ENCODE results near the gene PDE3B. TPM values are rescaled to one million over a fixed set of nuclear protein-coding genes. Genes with fewer than 3 reads are reported as not detected.
A peak's percentile ranks its signal among the peaks of the same experiment; 100 is the strongest.

PDE3B gene
- total and polyA plus RNA-seq, 7 experiments from 2014 or later, result 49.7 to 268 (median 139) TPM

DNA sequence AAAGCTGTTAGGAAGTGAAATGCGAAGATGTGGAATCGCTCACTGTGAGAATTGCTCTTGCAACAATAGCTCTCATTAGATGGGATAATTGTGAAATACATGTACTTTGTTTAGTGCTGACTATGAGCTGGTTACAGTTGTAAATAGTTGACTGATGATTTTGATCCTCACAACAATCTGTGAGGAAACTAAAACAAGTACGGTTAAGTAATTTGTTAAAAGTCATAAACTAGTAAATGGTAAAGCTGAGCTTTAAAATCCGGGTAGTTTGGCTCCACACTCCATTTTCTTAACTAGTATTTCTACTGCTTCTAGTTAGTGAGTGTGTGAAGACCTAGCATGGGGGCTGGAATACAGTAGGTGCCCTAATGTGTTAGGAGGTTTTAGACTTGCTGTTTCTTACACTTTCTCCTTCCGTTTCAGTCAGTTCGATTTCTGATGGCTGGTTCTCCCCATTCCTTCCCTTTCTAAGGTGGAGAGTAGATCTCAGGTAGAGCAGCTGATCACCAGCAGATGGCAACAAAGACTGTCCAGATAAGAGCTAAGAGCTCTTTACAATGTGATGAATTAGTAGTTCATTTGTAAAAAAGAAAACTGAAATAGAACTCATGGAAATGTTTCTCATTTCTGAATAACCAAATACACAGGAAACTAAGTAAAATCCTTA, 264.7 kb downstream of the PDE3B start:
- H3K36me3 ChIP-seq (ENCODE audit: control insufficient read depth in 2 of 3, insufficient read depth in 3 of 3, low read length in 3 of 3), result peaks cover 0 to 5% (median 0%) of the 10 kb centered on the region in 3 experiments
- H3K36me3 Mint-ChIP-seq, result no peaks in the 10 kb centered on the region
- H3K4me1 ChIP-seq (ENCODE audit: control insufficient read depth in 2 of 2, insufficient read depth in 2 of 2, low read length in 2 of 2), result peaks cover 0 to 9% of the 10 kb centered on the region in 2 donors
- H3K27me3 Mint-ChIP-seq, result no peaks in the 10 kb centered on the region
- H3K4me3 ChIP-seq (ENCODE audit: low read length), result no peak overlapping the region
- H3K27me3 ChIP-seq (ENCODE audit: control insufficient read depth in 2 of 2, insufficient read depth in 2 of 2, low read length in 2 of 2), result no peaks in the 10 kb centered on the region
- peak in 6 of 9 donors; percentile 22 to 57 (median 35) for DNase-seq
- CTCF ChIA-PET, result interaction anchor here (0.6 to 6.4 kb wide), 61 partner anchors 8 to 1706 kb away, joined by 3 to 110 read pairs (median 4); partner anchors contain the start of genes CALCB, COPB1 and CYP2R1
- POLR2A ChIA-PET, result interaction anchor here (1.0 to 1.8 kb wide), 4 partner anchors 17 to 330 kb away, joined by 3 to 9 read pairs (median 4); partner anchors contain the start of gene CYP2R1
- H3K9me3 Mint-ChIP-seq, result peaks cover 0 to 2% (median 0%) of the 10 kb centered on the region in 11 donors
- ATAC-seq, result peak; percentile 30
- no peak overlapping the region for H3K27ac ChIP-seq (ENCODE audit: low read depth, low read length)
- H3K4me3 Mint-ChIP-seq, result peak overlapping the region in 6 of 10 donors; percentile 1 to 45 (median 28)
- intact Hi-C loops (cut with micrococcal nuclease), result loop anchor here (1.0 to 10.0 kb wide), 11 partner anchors 66 to 1241 kb away; partner anchors contain the start of genes FAR1 (in 1 of the 2) and SPON1 (in 1 of the 2)
- peaks cover 26 to 48% (median 43%) of the 10 kb centered on the region in 7 donors for H3K4me1 Mint-ChIP-seq
- H3K9me3 ChIP-seq (ENCODE audit: control insufficient read depth in 2 of 3, low read length in 3 of 3), result no peaks in the 10 kb centered on the region
- H3K27ac Mint-ChIP-seq, result peak overlapping the region in 6 of 9 donors; percentile 1 to 94 (median 68)

DNA sequence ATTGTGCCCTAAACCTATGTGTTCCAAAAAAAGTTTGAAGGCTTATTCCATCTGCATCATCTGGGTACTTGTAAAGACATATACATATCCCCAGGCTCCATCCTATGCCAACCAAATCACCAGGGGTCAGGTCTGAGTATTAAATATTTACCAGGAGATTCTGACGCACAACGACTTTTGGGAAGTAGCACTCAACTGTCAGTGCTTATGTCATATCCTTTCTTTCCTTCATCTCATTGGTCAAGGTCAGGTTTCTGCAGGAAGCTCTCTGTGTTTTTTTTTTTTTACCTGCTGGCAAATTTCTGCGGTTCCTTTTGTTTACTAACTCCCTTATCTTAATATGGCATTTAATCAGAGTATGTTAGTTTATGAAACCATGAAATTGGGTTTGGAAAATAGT, 270.9 kb downstream of the PDE3B start:
- no peak overlapping the region for H3K4me3 Mint-ChIP-seq
- Histone ChIP-seq H3K9me3 (ENCODE audit: control insufficient read depth in 2 of 3, low read length in 3 of 3) (no peaks in the 10 kb centered on the region), H3K4me3 (ENCODE audit: low read length) (no peak overlapping the region), H3K36me3 (ENCODE audit: control insufficient read depth in 2 of 3, insufficient read depth in 3 of 3, low read length in 3 of 3) (no peaks in the 10 kb centered on the region), H3K27ac (ENCODE audit: low read depth, low read length) (no peak overlapping the region), H3K27me3 (ENCODE audit: control insufficient read depth in 2 of 2, insufficient read depth in 2 of 2, low read length in 2 of 2) (no peaks in the 10 kb centered on the region), H3K4me1 (ENCODE audit: control insufficient read depth in 2 of 2, insufficient read depth in 2 of 2, low read length in 2 of 2) (no peaks in the 10 kb centered on the region)
- CTCF ChIA-PET, result no interaction called here
- DNase-seq, result no peak
- POLR2A ChIA-PET, result no interaction called here
- H3K36me3 Mint-ChIP-seq, result peaks cover 0 to 28% (median 15%) of the 10 kb centered on the region in 5 donors
- peaks cover 0 to 5% (median 0%) of the 10 kb centered on the region in 11 donors for H3K9me3 Mint-ChIP-seq
- no peaks in the 10 kb centered on the region for H3K4me1 Mint-ChIP-seq
- intact Hi-C loops (cut with micrococcal nuclease), result no loop called here
- H3K27me3 Mint-ChIP-seq, result peaks cover 0 to 3% (median 0%) of the 10 kb centered on the region in 5 donors
- H3K27ac Mint-ChIP-seq, result no peak overlapping the region
- no peak for ATAC-seq

DNA sequence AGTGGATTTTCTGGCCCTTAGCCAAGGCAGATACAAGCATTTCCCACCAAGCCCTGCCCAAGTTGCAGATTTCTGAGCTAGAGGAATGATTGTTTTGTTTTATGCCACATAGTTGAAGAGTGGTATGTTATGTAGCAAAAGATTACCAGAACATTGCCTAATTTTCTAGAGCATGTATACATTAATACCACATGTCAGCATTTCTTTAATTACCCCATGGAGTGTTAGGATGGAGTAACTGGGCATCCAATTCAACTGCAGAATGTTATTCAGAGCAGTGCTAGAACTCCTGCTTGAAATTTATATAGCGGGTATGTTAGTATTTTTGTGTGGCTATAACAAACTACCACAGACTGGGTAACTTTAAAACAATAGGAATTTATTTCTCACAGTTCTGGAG, 272.8 kb downstream of the PDE3B start:
- Mint-ChIP-seq H3K9me3 (peaks cover 0 to 5% (median 0%) of the 10 kb centered on the region in 11 donors), H3K4me1 (no peaks in the 10 kb centered on the region), H3K36me3 (peaks cover 0 to 32% (median 15%) of the 10 kb centered on the region in 5 donors), H3K27ac (no peak overlapping the region), H3K27me3 (peaks cover 0 to 7% (median 0%) of the 10 kb centered on the region in 5 donors), H3K4me3 (no peak overlapping the region)
- H3K4me3 ChIP-seq (ENCODE audit: low read length), result no peak overlapping the region
- POLR2A ChIA-PET, result no interaction called here
- ATAC-seq, result no peak
- no peaks in the 10 kb centered on the region for H3K9me3 ChIP-seq (ENCODE audit: control insufficient read depth in 2 of 3, low read length in 3 of 3)
- H3K27ac ChIP-seq (ENCODE audit: low read depth, low read length), result no peak overlapping the region
- no peaks in the 10 kb centered on the region for H3K4me1 ChIP-seq (ENCODE audit: control insufficient read depth in 2 of 2, insufficient read depth in 2 of 2, low read length in 2 of 2)
- no peaks in the 10 kb centered on the region for H3K36me3 ChIP-seq (ENCODE audit: control insufficient read depth in 2 of 3, insufficient read depth in 3 of 3, low read length in 3 of 3)
- DNase-seq, result no peak
- no peaks in the 10 kb centered on the region for H3K27me3 ChIP-seq (ENCODE audit: control insufficient read depth in 2 of 2, insufficient read depth in 2 of 2, low read length in 2 of 2)
- CTCF ChIA-PET, result no interaction called here
- intact Hi-C loops (cut with micrococcal nuclease), result no loop called here

Other genes starting within 250 kb of the PDE3B start
- gene COPB1, start 144.0 kb upstream of the PDE3B start, total RNA-seq, result 100 to 1,000 TPM in 1 of 5 experiments, 10 to 100 TPM in 4; 73.4 to 102 (median 75.9) TPM
- gene COPB1, start 144.0 kb upstream of the PDE3B start, polyA plus RNA-seq, result 10 to 100 TPM; 57.8 to 81.2 TPM
- 100 to 1,000 TPM; 103 to 253 (median 120) TPM for gene PSMA1, start 123.4 kb upstream of the PDE3B start, total RNA-seq
- gene PSMA1, start 123.4 kb upstream of the PDE3B start, polyA plus RNA-seq, result 100 to 1,000 TPM; 128 to 171 TPM
- gene CYP2R1, start 248.4 kb downstream of the PDE3B start, total RNA-seq, result 10 to 100 TPM; 13.3 to 18.6 (median 14.7) TPM
- 10 to 100 TPM; 18.2 to 19.1 TPM for gene CYP2R1, start 248.4 kb downstream of the PDE3B start, polyA plus RNA-seq